ENCODE data around the gene SDHB. TPM values are rescaled to one million over a fixed set of nuclear protein-coding genes. Genes with fewer than 3 reads are reported as not detected.

The SDHB gene
- total RNA-seq, 1 experiment from 2014 or later = 159 TPM

- no peak overlapping the region for H3K4me3 ChIP-seq (replicated peaks in 1 of 2; ENCODE audit: low read depth in 1 of 2, low read length in 2 of 2)
- no peak overlapping the region for H3K4me2 ChIP-seq (ENCODE audit: low read length)
- intact Hi-C loops (cut with micrococcal nuclease) = no loop called here
- RAD21 ChIA-PET (ENCODE audit: low non-redundant PET in 1 of 2, low total read pairs in 2 of 2, uncharacterized antibody in 2 of 2, unreplicated experiment in 2 of 2) = no interaction called here
- H3K27me3 ChIP-seq (ENCODE audit: insufficient read depth, low read length) = no peaks in the 10 kb centered on the region
- H3K4me1 ChIP-seq (ENCODE audit: control insufficient read depth in 1 of 2, insufficient read depth in 2 of 2, low read length in 2 of 2) = no peaks in the 10 kb centered on the region
- no peak overlapping the region for H2AFZ ChIP-seq (ENCODE audit: low read depth, low read length, poor library complexity, severe bottlenecking)
- CTCF ChIA-PET = no interaction called here
- POLR2A ChIA-PET = interaction anchor here (0.7 kb wide), 1 partner anchor 70 kb away, joined by 3 read pairs; no protein-coding TSS in a partner anchor
- H4K20me1 ChIP-seq (ENCODE audit: insufficient read depth) = no peaks in the 10 kb centered on the region; the same call in 1 of the 2 replicates
- DNase-seq (ENCODE audit: low read depth, low spot score) (no peak), ATAC-seq (no peak)
- H3K27ac ChIP-seq (ENCODE audit: low read depth, low read length) = no peak overlapping the region
- BruUV-seq (replicated peaks) = no TSS peak
- no peak overlapping the region for H3K9ac ChIP-seq (ENCODE audit: low read length)
- H3K9me2 ChIP-seq (ENCODE audit: insufficient read depth) = no peaks in the 10 kb centered on the region
- no peaks in the 10 kb centered on the region for H3K9me3 ChIP-seq (ENCODE audit: control insufficient read depth in 1 of 2, insufficient read depth in 1 of 2, low read depth in 1 of 2, low read length in 2 of 2)
- H3K36me3 ChIP-seq (ENCODE audit: control insufficient read depth in 1 of 2, insufficient read depth in 2 of 2, low read length in 2 of 2) = peaks cover 23 to 32% of the 10 kb centered on the region in 2 experiments
- TF ChIP-seq JUND (IDR thresholded peaks at IDR 0.05) (no peak), ELF1 (IDR thresholded peaks at IDR 0.05; ENCODE audit: borderline replicate concordance, low read depth) (no peak), YY1 (IDR thresholded peaks at IDR 0.05; ENCODE audit: extremely low read depth, insufficient replicate concordance, low read depth, low read length) (no peak), EZH2 (IDR thresholded peaks at IDR 0.05) (no peak), ZNF274 (IDR thresholded peaks at IDR 0.05; ENCODE audit: low read depth, low read length) (no peak), RAD21 (IDR thresholded peaks at IDR 0.05; ENCODE audit: low read depth) (no peak), MAX (IDR thresholded peaks at IDR 0.05) (no peak)
- peaks cover 26% of the 10 kb centered on the region; the same call in 1 of the 2 replicates for H3K79me2 ChIP-seq (ENCODE audit: insufficient read depth, low read length)
These were observed 23.6 kb downstream of the SDHB start for GRCh38 chr1:17030206-17030605.

DNA sequence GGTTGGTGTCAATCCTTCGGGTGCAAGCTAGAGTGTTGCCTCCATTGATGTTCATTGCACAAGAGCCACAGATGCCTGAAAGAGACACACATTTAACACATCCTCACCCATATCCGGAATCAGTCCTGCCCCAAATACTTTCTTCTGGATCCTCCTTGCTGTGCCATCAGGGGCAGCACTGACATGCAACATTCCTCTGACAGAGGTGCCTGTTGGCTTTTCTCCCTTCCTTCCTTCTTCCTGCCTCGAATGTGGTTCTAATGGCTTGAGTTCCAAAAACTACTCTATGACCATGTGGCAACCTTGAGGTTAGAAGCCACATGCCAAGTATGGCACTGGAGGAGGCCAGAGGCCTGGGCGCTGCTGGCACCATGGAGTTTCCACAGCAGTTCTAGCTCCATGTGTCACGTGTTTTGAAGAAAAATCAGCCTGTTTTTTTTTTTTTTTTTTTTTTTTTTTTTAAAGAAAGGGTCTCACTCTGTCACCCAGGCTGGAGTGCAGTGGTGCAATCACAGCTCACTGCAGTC lies 25.1 kb downstream of the SDHB start:
- intact Hi-C loops (cut with micrococcal nuclease) = no loop called here
- Histone ChIP-seq H3K9ac (ENCODE audit: low read length) (no peak overlapping the region), H3K36me3 (ENCODE audit: control insufficient read depth in 1 of 2, insufficient read depth in 2 of 2, low read length in 2 of 2) (peaks cover 28 to 44% of the 10 kb centered on the region in 2 experiments), H4K20me1 (ENCODE audit: insufficient read depth) (no peaks in the 10 kb centered on the region; the same call in 1 of the 2 replicates), H2AFZ (ENCODE audit: low read depth, low read length, poor library complexity, severe bottlenecking) (no peak overlapping the region), H3K9me3 (ENCODE audit: control insufficient read depth in 1 of 2, insufficient read depth in 1 of 2, low read depth in 1 of 2, low read length in 2 of 2) (no peaks in the 10 kb centered on the region), H3K27me3 (ENCODE audit: insufficient read depth, low read length) (no peaks in the 10 kb centered on the region), H3K4me1 (ENCODE audit: control insufficient read depth in 1 of 2, insufficient read depth in 2 of 2, low read length in 2 of 2) (no peaks in the 10 kb centered on the region), H3K4me3 (replicated peaks in 1 of 2; ENCODE audit: low read depth in 1 of 2, low read length in 2 of 2) (no peak overlapping the region), H3K9me2 (ENCODE audit: insufficient read depth) (no peaks in the 10 kb centered on the region), H3K79me2 (ENCODE audit: insufficient read depth, low read length) (peaks cover 14% of the 10 kb centered on the region; the same call in 1 of the 2 replicates), H3K27ac (ENCODE audit: low read depth, low read length) (no peak overlapping the region), H3K4me2 (ENCODE audit: low read length) (no peak overlapping the region)
- DNase-seq (ENCODE audit: low read depth, low spot score) = no peak
- POLR2A ChIA-PET = no interaction called here
- RAD21 ChIA-PET (ENCODE audit: low non-redundant PET in 1 of 2, low total read pairs in 2 of 2, uncharacterized antibody in 2 of 2, unreplicated experiment in 2 of 2) = no interaction called here
- CTCF ChIA-PET = no interaction called here
- no peak for ATAC-seq
- BruUV-seq (replicated peaks) = no TSS peak
- no peak for TF ChIP-seq SIN3A (IDR thresholded peaks at IDR 0.05; ENCODE audit: low read depth)
- TF ChIP-seq ZNF274 (IDR thresholded peaks at IDR 0.05; ENCODE audit: low read depth, low read length) = no peak
- no peak for TF ChIP-seq RAD21 (IDR thresholded peaks at IDR 0.05; ENCODE audit: low read depth)
- no peak for TF ChIP-seq CEBPB (IDR thresholded peaks at IDR 0.05; ENCODE audit: low read depth)
- TF ChIP-seq SRF (IDR thresholded peaks at IDR 0.05; ENCODE audit: low read depth) = no peak
- no peak for TF ChIP-seq POLR2A (IDR thresholded peaks at IDR 0.05; ENCODE audit: borderline replicate concordance, extremely low read depth, insufficient read depth, insufficient read length)
- no peak for TF ChIP-seq REST (IDR thresholded peaks at IDR 0.05; ENCODE audit: low read depth)
- no peak for TF ChIP-seq CTCF (IDR thresholded peaks at IDR 0.05 in 2 of 3, conservative IDR thresholded peaks at IDR 0.05 in 1 of 3; ENCODE audit: borderline replicate concordance in 1 of 3, insufficient read depth in 1 of 3, low read depth in 2 of 3, low read length in 2 of 3)
